LNCAP (cell line): ENCODE measurements around the gene KDM4C.

Source experiments
- CTCF ChIP-seq: fragments of 450-650 bp; IDR thresholded peaks from 2 replicates; pipeline ENCODE4 v1.5.1; 2017; ENCODE audit warnings: mild to moderate bottlenecking

KDM4C gene

GRCh38 chr9:7216004-7216841, 458.4 kb downstream of the KDM4C start:
- no peak for TF ChIP-seq CTCF

- no peak for TF ChIP-seq CTCF
Measured at GRCh38 chr9:7223981-7224380, 466.2 kb downstream of the KDM4C start.
